NCI-H2196 (cell line): ENCODE measurements around the gene SIRT2.
"Not testable (repeated sequence)": the region's sequence is repeated elsewhere in the genome, so short reads cannot be mapped to it uniquely, and the experiment has no call there.

Experiments used
- DNase-seq: peaks from one replicate; lab custom pipeline; 2025; ENCODE audit not compliant: unreplicated experiment; lab: John Stamatoyannopoulos, UW

Gene SIRT2

DNA sequence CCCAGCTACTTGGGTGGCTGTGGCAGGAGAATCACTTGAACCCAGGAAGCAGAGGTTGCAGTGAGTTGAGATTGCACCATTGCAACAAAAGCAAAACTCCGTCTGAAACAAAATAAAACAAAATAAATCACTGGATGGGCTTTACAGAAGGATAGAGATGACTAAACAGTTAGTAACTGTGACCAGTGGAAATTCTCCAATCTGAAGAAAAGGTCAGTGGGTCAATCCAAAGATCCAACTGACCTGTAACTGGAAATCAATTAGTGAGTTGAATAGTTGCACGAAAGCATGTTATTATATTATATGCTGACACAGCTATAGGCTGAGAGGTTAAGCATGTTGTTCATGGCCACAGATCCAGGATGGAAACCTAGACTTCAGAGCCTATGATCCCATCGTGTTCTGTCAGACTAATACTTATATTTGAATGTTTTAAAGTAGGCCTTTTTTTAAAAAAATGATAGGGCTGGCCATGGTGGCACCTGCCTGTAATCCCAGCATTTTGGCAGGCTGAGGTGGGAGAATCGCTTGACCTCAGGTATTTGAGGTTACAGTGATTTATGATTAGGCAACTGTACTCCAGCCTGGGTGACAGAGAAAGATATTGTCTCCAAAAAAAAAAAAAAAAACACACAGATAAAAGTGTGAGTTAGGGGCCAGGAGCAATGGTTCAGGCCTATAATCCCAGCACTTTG, 69.2 kb downstream of the SIRT2 start:
- no peak for DNase-seq

DNA sequence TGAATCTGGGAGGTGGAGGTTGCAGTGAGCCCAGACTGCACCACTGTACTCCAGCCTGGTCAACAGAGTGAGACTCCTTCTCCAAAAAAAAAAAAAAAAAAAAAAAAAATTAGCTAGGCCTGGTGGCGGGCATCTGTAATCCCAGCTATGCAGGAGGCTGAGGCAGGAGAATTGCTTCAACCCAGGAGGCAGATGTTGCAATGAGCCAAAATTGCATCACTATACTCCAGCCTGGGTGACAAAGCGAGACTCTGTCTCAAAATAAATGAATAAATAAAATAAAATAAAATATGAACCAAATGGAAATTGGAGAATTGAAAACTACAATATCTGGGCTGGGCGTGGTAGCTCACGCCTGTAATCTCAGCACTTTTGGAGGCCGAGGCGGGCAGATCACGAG, 70.2 kb downstream of the SIRT2 start:
- DNase-seq = not testable (repeated sequence)
